A549 (cell line): ENCODE results near the gene NRXN3. TPM values are rescaled to one million over a fixed set of nuclear protein-coding genes. Genes with fewer than 3 reads are reported as not detected.

Source experiments
- ATAC-seq, 2 experiments: fragments of 200-7000 bp in 1 of 2; fragments of >200 bp in 1 of 2; cut with Nextera tagmentation in 1 of 2; cut with Tn5 transposase in 1 of 2; 3 replicates each; pipeline versions ENCODE4 v1.8.0 to v1.9.1; 2018 to 2020; ENCODE audit warnings: mild to moderate bottlenecking in 1 of 2, moderate library complexity in 1 of 2
- CTCF ChIA-PET: fragments of 300-600 bp; sonication (Branson Sonifier 250); formaldehyde crosslinking; extraction: SDS; loops from one replicate; lab custom pipeline; 2021; ENCODE audit warnings: antibody characterized with exemption, inconsistent platforms; lab: Yijun Ruan, JAX
- POLR2A ChIA-PET: fragments of 350-600 bp; formaldehyde crosslinking; extraction: SDS; loops from one replicate; lab custom pipeline; 2021; ENCODE audit warnings: antibody characterized with exemption, inconsistent platforms; lab: Yijun Ruan, JAX
- DNase-seq, 2 experiments: peaks; one replicate each; pipeline versions ENCODE4 v3.0.0 to v3.0.0-alpha.2; 2011 to 2016; ENCODE audit warnings: low read depth in 1 of 2, low spot score in 1 of 2
- FAIRE-seq: peaks from 2 replicates; lab custom pipeline; 2011; peaks lifted over from hg19 to GRCh38; lab: Jason Lieb, UNC
- H3K27ac ChIP-seq, 2 experiments: fragments of >200 bp; sonication (Bioruptor Twin); formaldehyde crosslinking; 3 replicates each; pipeline ENCODE4 v1.5.1; 2016 to 2017
- H3K4me1 ChIP-seq: fragments of >200 bp; sonication (Bioruptor Twin); formaldehyde crosslinking; 3 replicates; pipeline ENCODE4 v1.6.1; 2016
- H3K4me2 ChIP-seq: fragments of >200 bp; sonication (Bioruptor Twin); formaldehyde crosslinking; 3 replicates; pipeline ENCODE4 v1.6.1; 2016
- H3K4me3 ChIP-seq: fragments of >200 bp; sonication (Bioruptor Twin); formaldehyde crosslinking; 3 replicates; pipeline ENCODE4 v1.5.1; 2016
- H3K9me3 ChIP-seq: fragments of >200 bp; sonication (Bioruptor Twin); formaldehyde crosslinking; 3 replicates; pipeline ENCODE4 v1.6.1; 2016
- BHLHE40 ChIP-seq: IDR thresholded peaks from 2 replicates; pipeline ENCODE4 v1.6.1; 2012; ENCODE audit warnings: low read depth, low read length, inconsistent platforms
- CHD2 ChIP-seq: fragments of 150-350 bp; IDR thresholded peaks from 2 replicates; pipeline ENCODE4 v1.6.1; 2014; ENCODE audit warnings: low read length; ENCODE audit not compliant: partially characterized antibody
- CHD4 ChIP-seq: fragments of 200-600 bp; sonication (generic); IDR thresholded peaks from 2 replicates; pipeline ENCODE4 v1.6.1; 2016; ENCODE audit warnings: antibody characterized with exemption, mild to moderate bottlenecking, borderline replicate concordance
- FOSB ChIP-seq: fragments of 250-450 bp; sonication (Bioruptor Pico); IDR thresholded peaks from 2 replicates; pipeline ENCODE4 v1.5.0; 2020; ENCODE audit warnings: mild to moderate bottlenecking, moderate library complexity
- FOXS1 ChIP-seq: fragments of 250-450 bp; sonication (Bioruptor Pico); IDR thresholded peaks from 2 replicates; pipeline ENCODE4 v1.5.0; 2020; ENCODE audit warnings: mild to moderate bottlenecking, moderate library complexity
- JUN ChIP-seq, 2 experiments: fragments of >200 bp; sonication (Bioruptor Twin); formaldehyde crosslinking; IDR thresholded peaks; 2 replicates in 1 of 2; 3 replicates in 1 of 2; pipeline ENCODE4 v1.6.1; 2016 to 2017
- JUNB ChIP-seq: fragments of >200 bp; sonication (Bioruptor Twin); formaldehyde crosslinking; IDR thresholded peaks from 2 replicates; pipeline ENCODE4 v1.6.1; 2016
- KDM1A ChIP-seq: fragments of 200-600 bp; sonication (generic); IDR thresholded peaks from 2 replicates; pipeline ENCODE4 v1.6.1; 2016; ENCODE audit warnings: low read depth, mild to moderate bottlenecking
- MAFK ChIP-seq: fragments of 450-650 bp; IDR thresholded peaks from 2 replicates; pipeline ENCODE4 v1.6.1; 2014; ENCODE audit not compliant: partially characterized antibody
- MAZ ChIP-seq: fragments of 150-350 bp; IDR thresholded peaks from 2 replicates; pipeline ENCODE4 v1.6.1; 2014; ENCODE audit warnings: antibody characterized with exemption, low read depth, low read length, borderline replicate concordance
- NR3C1 ChIP-seq: fragments of >200 bp; sonication (Bioruptor Twin); formaldehyde crosslinking; IDR thresholded peaks from 3 replicates; pipeline ENCODE4 v1.6.1; 2017
- POLR2A ChIP-seq: IDR thresholded peaks from 2 replicates; pipeline ENCODE4 v1.6.1; 2012; ENCODE audit warnings: mild to moderate bottlenecking, low read length
- POLR2AphosphoS2 ChIP-seq: conservative IDR thresholded peaks from 2 replicates; pipeline ENCODE4 v1.6.1; 2012; ENCODE audit warnings: low read length, improper control_type of control experiment, inconsistent platforms
- RAD21 ChIP-seq, 2 experiments: fragments of >200 bp in 1 of 2; sonication (Bioruptor Twin) in 1 of 2; formaldehyde crosslinking in 1 of 2; IDR thresholded peaks in 1 of 2; conservative IDR thresholded peaks in 1 of 2; 2 replicates in 1 of 2; 3 replicates in 1 of 2; pipeline ENCODE4 v1.6.1; 2012 to 2018; ENCODE audit warnings: inconsistent platforms in 1 of 2
- RARB ChIP-seq: fragments of 250-450 bp; sonication (Bioruptor Pico); IDR thresholded peaks from 2 replicates; pipeline ENCODE4 v1.8.0; 2021; ENCODE audit warnings: mild to moderate bottlenecking, moderate library complexity
- RCOR1 ChIP-seq: fragments of 150-350 bp; IDR thresholded peaks from 2 replicates; pipeline ENCODE4 v1.6.1; 2014; ENCODE audit warnings: antibody characterized with exemption, low read length, low read depth
- TFCP2L1 ChIP-seq: fragments of 250-450 bp; sonication (Bioruptor Pico); IDR thresholded peaks from 2 replicates; pipeline ENCODE4 v1.5.0; 2021; ENCODE audit warnings: mild to moderate bottlenecking
- TP53 ChIP-seq: fragments of 250-450 bp; sonication (Bioruptor Pico); IDR thresholded peaks from 2 replicates; pipeline ENCODE4 v1.5.0; 2021; ENCODE audit warnings: mild to moderate bottlenecking, moderate library complexity
- ZFP36 ChIP-seq: fragments of 450-650 bp; IDR thresholded peaks from 2 replicates; pipeline ENCODE4 v1.6.1; 2014; ENCODE audit warnings: borderline replicate concordance; ENCODE audit not compliant: partially characterized antibody
- ZNF302 ChIP-seq: fragments of 250-450 bp; sonication (Bioruptor Pico); IDR thresholded peaks from 2 replicates; pipeline ENCODE4 v1.9.0; 2021; ENCODE audit warnings: inconsistent platforms, mild to moderate bottlenecking, moderate library complexity
- ZSCAN20 ChIP-seq: fragments of 250-450 bp; sonication (Bioruptor Pico); IDR thresholded peaks from 2 replicates; pipeline ENCODE4 v1.8.0; 2022; ENCODE audit warnings: mild to moderate bottlenecking, moderate library complexity
- WGBS: methylation state at CpG from one replicate; pipeline ENCODE4 v1.1.6; 2017; ENCODE audit errors: missing lambda C conversion rate; 5-methylcytosine and 5-hydroxymethylcytosine counted together
- polyA plus RNA-seq, 4 experiments: library from polyadenylated mRNA; depleted of rRNA in 3 of 4; stranded (reverse); fragments of >200 nt; fragmentation: RNase III in 1 of 4; extraction: RNeasy Plus Mini Kit Qiagen cat#74134 plus additional on column Dnase treatment in 1 of 4; gene quantifications; 2 replicates in 3 of 4; 3 replicates in 1 of 4; pipeline ENCODE4 v1.2.3, GENCODE V29; 2011 to 2017
- TF ChIP-seq, protein P1 (sequence below): IDR thresholded peaks from 2 replicates; pipeline ENCODE4 v1.6.1; 2012
- TF ChIP-seq, protein P2 (sequence below): fragments of 150-350 bp; IDR thresholded peaks from 2 replicates; pipeline ENCODE4 v1.6.1; 2014; ENCODE audit warnings: low read depth, mild to moderate bottlenecking, low read length
- TF ChIP-seq, protein P3 (sequence below): fragments of >200 bp; sonication (Bioruptor Twin); formaldehyde crosslinking; IDR thresholded peaks from 3 replicates; pipeline ENCODE4 v1.5.1; 2016
- TF ChIP-seq, protein P4 (sequence below): IDR thresholded peaks from 2 replicates; pipeline ENCODE4 v1.6.1; 2012

The NRXN3 gene
- polyA plus RNA-seq, 2 of the 4 experiments (the other 2 are of a cell fraction) = 0.62 to 2.3 TPM

DNA sequence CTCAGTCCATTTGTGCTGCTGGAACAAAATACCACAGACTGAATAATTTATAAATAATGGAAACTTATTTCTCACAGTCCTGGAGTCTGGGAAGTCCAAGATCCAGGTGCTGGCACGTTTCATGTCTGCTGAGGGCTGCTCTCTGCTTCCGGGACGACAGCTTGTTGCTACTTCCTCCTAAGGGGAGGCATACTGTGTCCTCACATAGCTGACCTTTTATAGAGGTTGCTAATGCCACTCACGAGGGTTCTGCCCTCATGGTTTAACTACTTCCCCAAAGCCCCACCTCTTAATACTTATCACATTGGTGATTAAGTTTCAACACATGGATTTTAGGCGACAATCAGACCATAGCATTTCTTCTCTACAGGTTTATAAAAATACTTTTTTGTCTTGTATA is 411.1 kb downstream of the NRXN3 start:
- no peak for FAIRE-seq
- ChIA-PET POLR2A (no interaction called here), CTCF (interaction anchor here (0.7 to 5.9 kb wide), 3 partner anchors 15 to 16 kb away, joined by 3 to 30 read pairs (median 4); no protein-coding TSS in a partner anchor)
- no peak overlapping the region for H3K4me3 ChIP-seq
- no peak overlapping the region for H3K27ac ChIP-seq
- no peaks in the 10 kb centered on the region for H3K9me3 ChIP-seq
- DNase-seq = no peak
- no peak overlapping the region for H3K4me2 ChIP-seq
- H3K4me1 ChIP-seq = no peaks in the 10 kb centered on the region
- no peak for ATAC-seq
- TF ChIP-seq RCOR1 (no peak), ZSCAN20 (CRISPR knock-in tag) (no peak), CHD4 (no peak), NR3C1 (no peak), KDM1A (no peak), CHD2 (no peak), ZNF302 (CRISPR knock-in tag) (no peak)
- TF ChIP-seq, protein P1, sequence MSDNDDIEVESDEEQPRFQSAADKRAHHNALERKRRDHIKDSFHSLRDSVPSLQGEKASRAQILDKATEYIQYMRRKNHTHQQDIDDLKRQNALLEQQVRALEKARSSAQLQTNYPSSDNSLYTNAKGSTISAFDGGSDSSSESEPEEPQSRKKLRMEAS = no peak
- TF ChIP-seq, all 56 proteins: peak for 0
- 1% methylated on average over 5 of the region's 5 CpGs for WGBS

DNA sequence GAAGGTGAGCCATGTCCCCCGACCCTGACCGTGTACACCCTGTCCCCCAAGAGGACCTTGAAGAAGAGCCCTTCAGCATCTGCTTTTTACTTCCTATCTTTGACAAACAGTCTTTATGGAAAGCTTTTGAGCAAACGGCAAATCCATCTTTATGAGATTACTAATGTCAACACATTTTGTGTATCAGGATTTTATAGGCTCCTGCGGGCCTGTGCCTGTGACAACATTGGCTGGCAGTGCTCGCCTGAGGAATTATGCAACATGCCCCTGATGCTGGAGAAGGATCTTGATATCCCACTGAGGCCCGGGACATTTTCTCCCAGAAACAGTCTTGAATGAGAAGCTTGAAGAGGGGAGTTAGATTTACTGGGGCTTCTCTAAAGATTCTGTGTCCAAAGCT is 416.5 kb downstream of the NRXN3 start:
- H3K4me2 ChIP-seq = no peak overlapping the region
- no peaks in the 10 kb centered on the region for H3K9me3 ChIP-seq
- H3K4me3 ChIP-seq = no peak overlapping the region
- TF ChIP-seq FOXS1 (CRISPR knock-in tag) = no peak
- TF ChIP-seq JUNB = no peak
- TF ChIP-seq POLR2A = no peak
- no peak for TF ChIP-seq MAZ
- TF ChIP-seq RARB (CRISPR knock-in tag) = no peak
- no peak for TF ChIP-seq NR3C1
- TF ChIP-seq, protein P2, sequence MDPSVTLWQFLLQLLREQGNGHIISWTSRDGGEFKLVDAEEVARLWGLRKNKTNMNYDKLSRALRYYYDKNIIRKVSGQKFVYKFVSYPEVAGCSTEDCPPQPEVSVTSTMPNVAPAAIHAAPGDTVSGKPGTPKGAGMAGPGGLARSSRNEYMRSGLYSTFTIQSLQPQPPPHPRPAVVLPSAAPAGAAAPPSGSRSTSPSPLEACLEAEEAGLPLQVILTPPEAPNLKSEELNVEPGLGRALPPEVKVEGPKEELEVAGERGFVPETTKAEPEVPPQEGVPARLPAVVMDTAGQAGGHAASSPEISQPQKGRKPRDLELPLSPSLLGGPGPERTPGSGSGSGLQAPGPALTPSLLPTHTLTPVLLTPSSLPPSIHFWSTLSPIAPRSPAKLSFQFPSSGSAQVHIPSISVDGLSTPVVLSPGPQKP = no peak
- TF ChIP-seq KDM1A = no peak
- no peak for TF ChIP-seq POLR2AphosphoS2
- TF ChIP-seq ZNF302 (CRISPR knock-in tag) = no peak
- no peak for TF ChIP-seq ZSCAN20 (CRISPR knock-in tag)
- TF ChIP-seq, protein P3, sequence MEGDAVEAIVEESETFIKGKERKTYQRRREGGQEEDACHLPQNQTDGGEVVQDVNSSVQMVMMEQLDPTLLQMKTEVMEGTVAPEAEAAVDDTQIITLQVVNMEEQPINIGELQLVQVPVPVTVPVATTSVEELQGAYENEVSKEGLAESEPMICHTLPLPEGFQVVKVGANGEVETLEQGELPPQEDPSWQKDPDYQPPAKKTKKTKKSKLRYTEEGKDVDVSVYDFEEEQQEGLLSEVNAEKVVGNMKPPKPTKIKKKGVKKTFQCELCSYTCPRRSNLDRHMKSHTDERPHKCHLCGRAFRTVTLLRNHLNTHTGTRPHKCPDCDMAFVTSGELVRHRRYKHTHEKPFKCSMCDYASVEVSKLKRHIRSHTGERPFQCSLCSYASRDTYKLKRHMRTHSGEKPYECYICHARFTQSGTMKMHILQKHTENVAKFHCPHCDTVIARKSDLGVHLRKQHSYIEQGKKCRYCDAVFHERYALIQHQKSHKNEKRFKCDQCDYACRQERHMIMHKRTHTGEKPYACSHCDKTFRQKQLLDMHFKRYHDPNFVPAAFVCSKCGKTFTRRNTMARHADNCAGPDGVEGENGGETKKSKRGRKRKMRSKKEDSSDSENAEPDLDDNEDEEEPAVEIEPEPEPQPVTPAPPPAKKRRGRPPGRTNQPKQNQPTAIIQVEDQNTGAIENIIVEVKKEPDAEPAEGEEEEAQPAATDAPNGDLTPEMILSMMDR = no peak
- no peak for TF ChIP-seq JUN (IDR thresholded peaks at IDR 0.05)
- no peak for TF ChIP-seq FOSB (CRISPR knock-in tag)
- TF ChIP-seq RAD21 (conservative IDR thresholded peaks at IDR 0.05 in 1 of 2, IDR thresholded peaks at IDR 0.05 in 1 of 2) = no peak
- CTCF ChIA-PET = interaction anchor here (1.0 to 3.6 kb wide), 2 partner anchors 9 to 19 kb away, joined by 3 to 17 read pairs; no protein-coding TSS in a partner anchor
- FAIRE-seq = no peak
- POLR2A ChIA-PET = no interaction called here
- no peaks in the 10 kb centered on the region for H3K4me1 ChIP-seq
- under 1% methylated on average over 6 of the region's 6 CpGs for WGBS
- ATAC-seq = no peak
- no peak overlapping the region for H3K27ac ChIP-seq
- no peak for DNase-seq

DNA sequence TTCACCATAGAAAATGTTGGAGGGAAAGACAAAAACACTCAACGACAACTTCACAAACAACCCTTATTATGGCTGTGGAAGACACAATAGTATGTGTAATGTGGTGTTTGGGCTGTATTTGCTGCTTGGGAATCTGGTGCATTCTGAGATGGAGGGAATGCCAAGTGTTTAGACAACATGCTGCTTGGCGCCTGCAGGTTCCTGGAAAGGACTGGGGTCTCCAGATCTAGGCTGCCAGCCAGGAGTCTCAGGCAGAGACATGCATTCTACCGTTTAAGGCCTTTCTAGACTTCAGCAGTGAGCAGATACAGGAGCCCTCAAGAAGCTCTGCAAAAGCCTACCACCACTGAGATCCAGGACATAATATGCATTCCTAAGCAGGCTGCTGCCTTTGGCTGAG is 418.7 kb downstream of the NRXN3 start:
- no peak overlapping the region for H3K4me2 ChIP-seq
- H3K9me3 ChIP-seq = no peaks in the 10 kb centered on the region
- no peak overlapping the region for H3K27ac ChIP-seq
- no peak for FAIRE-seq
- no peak overlapping the region for H3K4me3 ChIP-seq
- CTCF ChIA-PET = interaction anchor here (1.2 kb wide), 1 partner anchor 9 kb away, joined by 6 read pairs; no protein-coding TSS in a partner anchor
- POLR2A ChIA-PET = no interaction called here
- no peaks in the 10 kb centered on the region for H3K4me1 ChIP-seq
- 0% methylated on average over 3 of the region's 3 CpGs for WGBS
- no peak for ATAC-seq
- DNase-seq = no peak
- TF ChIP-seq, protein P4, sequence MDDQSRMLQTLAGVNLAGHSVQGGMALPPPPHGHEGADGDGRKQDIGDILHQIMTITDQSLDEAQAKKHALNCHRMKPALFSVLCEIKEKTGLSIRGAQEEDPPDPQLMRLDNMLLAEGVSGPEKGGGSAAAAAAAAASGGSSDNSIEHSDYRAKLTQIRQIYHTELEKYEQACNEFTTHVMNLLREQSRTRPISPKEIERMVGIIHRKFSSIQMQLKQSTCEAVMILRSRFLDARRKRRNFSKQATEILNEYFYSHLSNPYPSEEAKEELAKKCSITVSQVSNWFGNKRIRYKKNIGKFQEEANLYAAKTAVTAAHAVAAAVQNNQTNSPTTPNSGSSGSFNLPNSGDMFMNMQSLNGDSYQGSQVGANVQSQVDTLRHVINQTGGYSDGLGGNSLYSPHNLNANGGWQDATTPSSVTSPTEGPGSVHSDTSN = no peak
- TF ChIP-seq TFCP2L1 (CRISPR knock-in tag) (no peak), BHLHE40 (no peak), TP53 (CRISPR knock-in tag) (no peak), MAFK (no peak), ZFP36 (no peak)
- TF ChIP-seq, protein P3 = no peak
